Panc1 (cell line): ENCODE measurements around the gene UPF2. TPM values are rescaled to one million over a fixed set of nuclear protein-coding genes. Genes with fewer than 3 reads are reported as not detected.

ENCODE experiments used
- ATAC-seq: fragments of 200-7000 bp; cut with Tn5 transposase; 2 replicates; pipeline ENCODE4 v1.9.1; 2020; ENCODE audit warnings: mild to moderate bottlenecking, moderate library complexity
- BruUV-seq: library from RNA; stranded (reverse); fragments of 400-500 nt; replicated peaks from 2 replicates; lab custom pipeline; 2021; lab: Mats Ljungman, UMichigan
- CTCF ChIA-PET: fragments of 300-600 bp; sonication (Branson Sonifier 250); formaldehyde crosslinking; loops from one replicate; lab custom pipeline; 2022; ENCODE audit warnings: antibody characterized with exemption; lab: Charles Lee
- POLR2A ChIA-PET: fragments of 300-600 bp; sonication (Branson Sonifier 250); formaldehyde crosslinking; loops from one replicate; lab custom pipeline; 2022; ENCODE audit warnings: antibody characterized with exemption; lab: Charles Lee
- DNase-seq: peaks from one replicate; pipeline ENCODE4 v3.0.0-alpha.2; 2010; ENCODE audit warnings: low read depth, low spot score
- H3K27ac ChIP-seq: 2 replicates; pipeline ENCODE4 v1.5.1; 2011; ENCODE audit warnings: mild to moderate bottlenecking, low read length, inconsistent platforms
- H3K27me3 ChIP-seq: fragments of 200-500 bp; sonication (Bioruptor generic); 2 replicates; pipeline ENCODE4 v1.6.0; 2014; ENCODE audit warnings: low read length, inconsistent platforms; ENCODE audit not compliant: control insufficient read depth, insufficient read depth
- H3K36me3 ChIP-seq: fragments of 200-500 bp; sonication (Bioruptor generic); 2 replicates; pipeline ENCODE4 v1.5.1; 2014; ENCODE audit warnings: inconsistent platforms, mild to moderate bottlenecking, low read length, moderate library complexity; ENCODE audit not compliant: control insufficient read depth, insufficient read depth
- H3K4me1 ChIP-seq: 2 replicates; pipeline ENCODE4 v1.5.1; 2011; ENCODE audit warnings: inconsistent platforms, mild to moderate bottlenecking, low read length, moderate library complexity; ENCODE audit not compliant: control insufficient read depth, insufficient read depth
- H3K4me3 ChIP-seq, 2 experiments: 2 replicates each; pipeline ENCODE4 v1.5.1; 2011 to 2012; ENCODE audit warnings: low read depth in 2 of 2, low read length in 2 of 2, mild to moderate bottlenecking in 2 of 2, inconsistent platforms in 1 of 2, moderate library complexity in 1 of 2
- H3K9me3 ChIP-seq: fragments of 200-500 bp; sonication (Bioruptor generic); 2 replicates; pipeline ENCODE4 v1.5.1; 2014; ENCODE audit warnings: low read depth, mild to moderate bottlenecking, inconsistent platforms, low read length, moderate library complexity; ENCODE audit not compliant: control insufficient read depth, insufficient read depth
- POLR2AphosphoS5 ChIP-seq: IDR thresholded peaks from 2 replicates; pipeline ENCODE4 v1.6.1; 2012; ENCODE audit warnings: mild to moderate bottlenecking, low read depth, low read length, moderate library complexity
- REST ChIP-seq, 2 experiments: IDR thresholded peaks; 2 replicates each; pipeline ENCODE4 v1.6.1; 2011 to 2012; ENCODE audit warnings: low read depth in 2 of 2, control low read depth in 1 of 2, low read length in 1 of 2, mild to moderate bottlenecking in 1 of 2, moderate library complexity in 1 of 2; ENCODE audit not compliant: insufficient read depth in 1 of 2
- SIN3A ChIP-seq: IDR thresholded peaks from 2 replicates; pipeline ENCODE4 v1.6.1; 2012; ENCODE audit warnings: low read depth, mild to moderate bottlenecking, low read length, moderate library complexity, borderline replicate concordance; ENCODE audit not compliant: insufficient read depth
- TCF7L2 ChIP-seq: IDR thresholded peaks from 2 replicates; pipeline ENCODE4 v1.6.1; 2011; ENCODE audit warnings: mild to moderate bottlenecking, low read depth, low read length, inconsistent platforms
- in situ Hi-C: cut with HindIII; loops from 2 replicates; pipeline ENCODE4 v1.10.0; 2016; ENCODE audit warnings: low sequenced_read_pairs, low pct_unique_long_range_greater_than_20kb
- intact Hi-C: fragments of 100-400 bp; cut with micrococcal nuclease; formaldehyde crosslinking; loops from one replicate; pipeline ENCODE4 v1.10.0; 2022; ENCODE audit not compliant: unreplicated experiment
- total RNA-seq: library from RNA; stranded (reverse); gene quantifications from one replicate; pipeline ENCODE4 v1.2.1, GENCODE V29; 2021; ENCODE audit not compliant: unreplicated experiment
- TF ChIP-seq, protein P1 (sequence below): fragments of 450-650 bp; IDR thresholded peaks from 2 replicates; pipeline ENCODE4 v1.5.1; 2017; ENCODE audit warnings: mild to moderate bottlenecking

Gene UPF2
- total RNA-seq, 1 experiment from 2014 or later = 19.1 TPM

DNA sequence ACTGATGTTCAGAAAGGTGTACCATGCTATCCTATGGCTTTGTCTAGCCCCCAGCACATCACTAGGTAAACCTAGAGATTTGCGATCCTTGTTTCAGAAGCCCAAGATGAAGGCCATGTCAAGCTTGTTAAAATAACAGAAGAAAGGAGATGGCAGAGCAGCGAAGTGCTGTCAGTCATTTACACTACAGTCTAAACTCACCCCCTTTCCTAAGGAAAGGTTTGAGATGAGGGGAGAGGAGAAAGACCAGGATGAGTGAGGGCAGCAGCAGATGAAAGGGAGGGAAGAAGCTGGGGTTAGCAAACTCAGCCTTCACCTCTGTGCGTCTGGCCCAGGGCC is 144.6 kb downstream of the UPF2 start:
- no peaks in the 10 kb centered on the region for H3K9me3 ChIP-seq
- in situ Hi-C loops = no loop called here
- intact Hi-C loops = no loop called here
- ATAC-seq = no peak
- no TSS peak for BruUV-seq
- no peak overlapping the region for H3K27ac ChIP-seq
- no peaks in the 10 kb centered on the region for H3K36me3 ChIP-seq
- POLR2A ChIA-PET = no interaction called here
- DNase-seq = no peak
- no peaks in the 10 kb centered on the region for H3K4me1 ChIP-seq
- TF ChIP-seq POLR2AphosphoS5 (no peak), REST (IDR thresholded peaks at IDR 0.05; ENCODE audit: insufficient read depth in 1 of 2, low read depth in 2 of 2, low read length in 1 of 2) (no peak), SIN3A (no peak)
- TF ChIP-seq, protein P1, sequence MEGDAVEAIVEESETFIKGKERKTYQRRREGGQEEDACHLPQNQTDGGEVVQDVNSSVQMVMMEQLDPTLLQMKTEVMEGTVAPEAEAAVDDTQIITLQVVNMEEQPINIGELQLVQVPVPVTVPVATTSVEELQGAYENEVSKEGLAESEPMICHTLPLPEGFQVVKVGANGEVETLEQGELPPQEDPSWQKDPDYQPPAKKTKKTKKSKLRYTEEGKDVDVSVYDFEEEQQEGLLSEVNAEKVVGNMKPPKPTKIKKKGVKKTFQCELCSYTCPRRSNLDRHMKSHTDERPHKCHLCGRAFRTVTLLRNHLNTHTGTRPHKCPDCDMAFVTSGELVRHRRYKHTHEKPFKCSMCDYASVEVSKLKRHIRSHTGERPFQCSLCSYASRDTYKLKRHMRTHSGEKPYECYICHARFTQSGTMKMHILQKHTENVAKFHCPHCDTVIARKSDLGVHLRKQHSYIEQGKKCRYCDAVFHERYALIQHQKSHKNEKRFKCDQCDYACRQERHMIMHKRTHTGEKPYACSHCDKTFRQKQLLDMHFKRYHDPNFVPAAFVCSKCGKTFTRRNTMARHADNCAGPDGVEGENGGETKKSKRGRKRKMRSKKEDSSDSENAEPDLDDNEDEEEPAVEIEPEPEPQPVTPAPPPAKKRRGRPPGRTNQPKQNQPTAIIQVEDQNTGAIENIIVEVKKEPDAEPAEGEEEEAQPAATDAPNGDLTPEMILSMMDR = no peak
- H3K4me3 ChIP-seq = no peak overlapping the region
- CTCF ChIA-PET = no interaction called here
- no peaks in the 10 kb centered on the region for H3K27me3 ChIP-seq

- TF ChIP-seq POLR2AphosphoS5 (no peak), TCF7L2 (no peak), REST (IDR thresholded peaks at IDR 0.05; ENCODE audit: insufficient read depth in 1 of 2, low read depth in 2 of 2, low read length in 1 of 2) (no peak), SIN3A (no peak)
- TF ChIP-seq, protein P1 = no peak
- Histone ChIP-seq H3K36me3 (no peaks in the 10 kb centered on the region), H3K4me3 (no peak overlapping the region), H3K9me3 (no peaks in the 10 kb centered on the region), H3K4me1 (no peaks in the 10 kb centered on the region), H3K27ac (no peak overlapping the region), H3K27me3 (no peaks in the 10 kb centered on the region)
- no TSS peak for BruUV-seq
- POLR2A ChIA-PET = no interaction called here
- intact Hi-C loops = no loop called here
- CTCF ChIA-PET = no interaction called here
- DNase-seq (no peak), ATAC-seq (no peak)
- in situ Hi-C loops = no loop called here
These were observed 145.9 kb downstream of the UPF2 start for GRCh38 chr10:11896549-11897200.
